GM06990 (cell line): ENCODE measurements around the gene RPTOR.
"Not testable (repeated sequence)": the region's sequence is repeated elsewhere in the genome, so short reads cannot be mapped to it uniquely, and the experiment has no call there.

ENCODE experiments used
- DNase-seq: peaks from one replicate; pipeline ENCODE4 v3.0.0-alpha.2; 2011; ENCODE audit not compliant: insufficient read length; ENCODE audit errors: extremely low read depth
- H3K27me3 ChIP-seq: replicated peaks from 2 replicates; pipeline ENCODE4 v1.6.0; 2011; ENCODE audit warnings: low read length; ENCODE audit not compliant: control insufficient read depth, insufficient read depth
- H3K36me3 ChIP-seq: 2 replicates; pipeline ENCODE4 v1.5.1; 2011; ENCODE audit warnings: low read length; ENCODE audit not compliant: control insufficient read depth, insufficient read depth
- H3K4me3 ChIP-seq: replicated peaks from 2 replicates; pipeline ENCODE4 v1.5.1; 2011; ENCODE audit warnings: low read depth, mild to moderate bottlenecking, control low read depth, low read length
- TF ChIP-seq, protein P1 (sequence below): IDR thresholded peaks from 2 replicates; pipeline ENCODE4 v1.5.1; 2011; ENCODE audit warnings: low read length, control low read depth, mild to moderate bottlenecking, inconsistent platforms; ENCODE audit not compliant: insufficient read depth, poor library complexity, severe bottlenecking

The RPTOR gene

DNA sequence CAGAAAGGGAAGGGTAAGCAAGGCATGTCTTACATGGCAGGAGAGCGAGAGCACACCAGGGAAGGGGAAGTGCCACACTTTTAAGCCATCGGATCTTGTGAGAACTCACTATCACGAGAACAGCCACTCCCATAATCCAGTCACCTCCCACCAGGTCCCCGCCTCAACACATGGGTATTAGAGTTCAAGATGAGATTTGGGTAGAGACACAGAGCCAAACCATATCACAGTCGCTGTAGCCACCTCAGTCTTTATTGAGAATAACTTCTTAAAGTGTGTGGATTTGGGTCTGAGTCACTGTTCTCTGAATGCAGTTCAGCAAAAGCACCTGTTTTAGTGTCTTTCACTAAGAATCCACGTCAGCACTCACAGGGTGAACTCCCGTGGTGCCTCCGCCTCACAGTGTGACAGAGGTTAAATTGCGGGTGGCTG is 251.8 kb downstream of the RPTOR start:
- H3K36me3 ChIP-seq, result peaks cover 4% of the 10 kb centered on the region
- H3K27me3 ChIP-seq, result no peaks in the 10 kb centered on the region
- no peak for DNase-seq
- no peak overlapping the region for H3K4me3 ChIP-seq
- TF ChIP-seq, protein P1, sequence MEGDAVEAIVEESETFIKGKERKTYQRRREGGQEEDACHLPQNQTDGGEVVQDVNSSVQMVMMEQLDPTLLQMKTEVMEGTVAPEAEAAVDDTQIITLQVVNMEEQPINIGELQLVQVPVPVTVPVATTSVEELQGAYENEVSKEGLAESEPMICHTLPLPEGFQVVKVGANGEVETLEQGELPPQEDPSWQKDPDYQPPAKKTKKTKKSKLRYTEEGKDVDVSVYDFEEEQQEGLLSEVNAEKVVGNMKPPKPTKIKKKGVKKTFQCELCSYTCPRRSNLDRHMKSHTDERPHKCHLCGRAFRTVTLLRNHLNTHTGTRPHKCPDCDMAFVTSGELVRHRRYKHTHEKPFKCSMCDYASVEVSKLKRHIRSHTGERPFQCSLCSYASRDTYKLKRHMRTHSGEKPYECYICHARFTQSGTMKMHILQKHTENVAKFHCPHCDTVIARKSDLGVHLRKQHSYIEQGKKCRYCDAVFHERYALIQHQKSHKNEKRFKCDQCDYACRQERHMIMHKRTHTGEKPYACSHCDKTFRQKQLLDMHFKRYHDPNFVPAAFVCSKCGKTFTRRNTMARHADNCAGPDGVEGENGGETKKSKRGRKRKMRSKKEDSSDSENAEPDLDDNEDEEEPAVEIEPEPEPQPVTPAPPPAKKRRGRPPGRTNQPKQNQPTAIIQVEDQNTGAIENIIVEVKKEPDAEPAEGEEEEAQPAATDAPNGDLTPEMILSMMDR, result no peak

DNA sequence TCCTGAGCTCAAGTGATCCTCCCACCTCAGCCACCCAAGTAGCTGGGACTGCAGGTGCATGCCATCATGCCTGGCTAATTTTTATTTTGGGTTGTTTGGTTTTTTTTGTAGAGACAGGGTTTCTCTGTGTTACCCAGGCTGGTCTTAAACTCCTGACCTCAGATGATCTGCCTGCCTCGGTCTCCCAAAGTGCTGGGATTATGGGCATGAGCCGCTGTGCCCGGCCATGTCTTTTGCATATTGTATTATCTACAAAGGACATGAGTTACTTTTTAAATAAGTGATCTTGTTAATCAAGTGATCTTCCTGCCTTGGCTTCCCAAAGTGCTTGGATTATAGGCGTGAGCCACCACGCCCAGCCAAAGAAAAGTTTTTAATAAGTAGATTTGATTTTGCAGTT is 252.6 kb downstream of the RPTOR start:
- not testable (repeated sequence) for H3K36me3 ChIP-seq, H3K27me3 ChIP-seq, H3K4me3 ChIP-seq, DNase-seq

DNA sequence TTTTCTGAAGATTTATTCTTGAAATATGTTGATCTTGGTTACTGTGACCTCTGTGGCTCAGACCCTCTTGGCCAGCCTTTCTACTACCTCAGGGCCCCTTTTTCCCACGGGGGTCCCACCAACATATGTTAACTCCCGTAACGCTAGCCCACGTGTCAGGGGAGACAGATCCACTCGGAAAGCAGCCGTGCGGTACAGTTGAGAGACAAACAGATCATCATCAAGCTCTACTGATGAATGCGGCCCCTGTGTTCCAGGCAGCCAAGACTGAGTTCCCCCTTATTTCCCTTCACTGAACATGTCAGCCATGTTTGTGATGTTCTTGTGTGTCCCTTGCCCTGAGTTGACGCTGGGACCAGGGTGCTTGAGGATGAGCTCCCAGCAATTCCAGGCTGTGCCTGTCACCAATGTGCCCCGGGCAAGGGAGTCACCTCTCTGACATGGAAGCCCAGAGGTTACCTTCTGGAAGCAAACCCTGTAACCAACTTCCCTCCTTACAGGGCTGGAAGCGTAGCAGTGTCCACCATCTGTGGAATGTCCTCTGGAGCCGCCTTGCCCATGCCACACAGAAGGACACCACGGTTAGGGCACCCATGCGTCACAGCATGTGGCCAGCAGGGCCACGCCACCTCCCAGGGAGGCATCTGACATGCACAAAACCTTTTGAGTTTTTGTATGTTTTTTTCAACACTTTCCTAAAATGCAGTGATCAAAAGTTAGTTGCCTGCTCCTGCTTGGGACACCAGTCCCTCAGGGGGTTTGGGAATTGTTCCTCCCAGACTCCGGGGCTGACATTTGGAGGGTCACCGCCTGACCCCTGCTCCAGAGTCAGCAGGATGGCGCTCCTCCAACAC is 253.3 kb downstream of the RPTOR start:
- H3K4me3 ChIP-seq, result no peak overlapping the region
- H3K36me3 ChIP-seq, result peaks cover 2% of the 10 kb centered on the region
- H3K27me3 ChIP-seq, result no peaks in the 10 kb centered on the region
- TF ChIP-seq, protein P1, result no peak
- DNase-seq, result no peak

DNA sequence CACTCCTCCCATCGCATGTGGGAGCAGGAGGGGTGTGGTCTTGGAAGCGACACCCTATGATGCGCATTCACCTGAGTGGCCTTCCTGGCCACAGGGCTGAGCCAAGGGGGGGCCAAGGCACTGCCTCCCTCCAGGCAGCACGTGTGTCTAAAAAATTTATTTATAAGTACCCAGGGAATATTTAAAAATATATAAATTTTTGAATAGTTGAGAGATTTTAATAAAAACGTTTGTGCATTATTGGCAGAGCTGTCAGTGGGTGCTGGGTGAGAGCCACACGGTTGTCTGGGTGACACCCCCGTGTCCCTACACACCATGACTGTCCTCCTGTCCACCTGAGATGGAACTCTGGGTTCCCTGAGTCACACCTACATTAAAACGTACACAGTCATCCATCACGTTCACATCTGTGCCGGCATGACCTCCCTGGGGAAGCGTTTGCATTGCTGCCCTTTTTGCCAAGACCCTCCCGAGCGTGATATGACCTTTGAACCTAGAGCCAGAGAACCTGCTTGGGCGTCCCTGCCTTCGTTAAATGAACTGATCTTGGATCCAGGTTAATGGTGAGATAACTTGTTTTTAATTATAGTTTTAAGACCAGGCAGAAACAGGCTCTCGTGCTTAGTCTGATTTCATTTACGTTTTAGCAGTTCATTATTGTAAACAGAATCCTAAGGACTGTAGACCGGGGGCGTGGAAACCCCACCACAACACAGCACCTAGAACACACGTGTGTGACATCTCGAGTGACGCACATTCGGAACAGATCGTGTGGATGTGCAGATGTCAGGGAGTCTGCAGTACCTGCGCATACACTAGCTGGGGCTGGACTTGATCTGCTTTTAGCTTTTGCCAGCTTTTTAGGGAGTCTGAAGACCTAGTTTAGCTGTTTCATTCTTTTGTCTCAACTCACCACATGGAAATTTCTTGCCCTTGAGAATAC is 254.2 kb downstream of the RPTOR start:
- TF ChIP-seq, protein P1, result no peak
- no peak for DNase-seq
- H3K27me3 ChIP-seq, result no peaks in the 10 kb centered on the region
- H3K4me3 ChIP-seq, result no peak overlapping the region
- H3K36me3 ChIP-seq, result peaks cover 2% of the 10 kb centered on the region

DNA sequence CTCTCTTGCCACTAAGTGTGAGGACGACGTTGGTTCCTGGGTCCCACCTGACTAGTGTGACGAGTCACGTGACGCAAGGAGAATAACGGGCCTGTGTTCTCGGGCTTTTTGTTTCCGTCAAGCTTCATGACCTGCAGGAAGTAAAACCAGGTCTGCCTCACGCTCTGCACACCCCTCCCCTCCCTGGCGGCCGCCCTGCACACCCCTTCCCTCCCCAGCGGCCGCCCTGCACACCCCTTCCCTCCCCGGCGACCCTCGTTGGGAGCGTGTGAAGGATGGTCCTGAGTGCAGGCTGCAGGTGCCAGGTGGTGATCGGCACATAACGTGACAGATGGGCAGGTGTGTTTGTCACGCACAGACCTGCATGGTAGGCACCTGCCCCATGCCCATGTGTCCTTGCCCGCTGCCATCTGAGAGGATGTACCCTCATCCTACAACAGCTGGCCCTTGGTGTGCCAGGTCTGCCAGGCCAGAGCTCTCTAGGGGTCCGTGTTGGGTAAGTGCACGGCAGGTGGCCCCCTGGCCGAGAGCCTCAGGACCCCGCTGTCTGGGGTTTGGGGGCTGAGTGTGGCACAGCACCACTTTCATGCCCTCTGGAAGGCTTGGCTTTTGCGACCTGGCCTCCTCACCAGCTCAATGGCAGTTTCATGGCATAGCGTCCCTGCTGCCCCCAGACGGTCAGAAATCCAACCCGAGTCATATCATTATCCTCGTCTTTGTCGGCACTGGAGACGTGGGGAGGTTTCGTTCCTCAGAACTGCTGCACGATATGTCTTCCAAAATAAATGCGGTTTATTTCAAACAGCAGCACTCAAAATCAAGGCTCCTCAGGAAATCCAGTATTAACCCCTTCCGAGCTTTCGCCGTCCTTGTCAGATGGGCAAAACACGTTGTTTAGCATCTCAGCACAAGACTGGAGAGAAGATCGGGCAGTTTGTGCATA is 255.2 kb downstream of the RPTOR start:
- no peaks in the 10 kb centered on the region for H3K27me3 ChIP-seq
- DNase-seq, result no peak
- TF ChIP-seq, protein P1, result no peak
- peaks cover 2% of the 10 kb centered on the region for H3K36me3 ChIP-seq
- no peak overlapping the region for H3K4me3 ChIP-seq
